H1 (cell line): ENCODE results near the gene BCL2A1. TPM values are rescaled to one million over a fixed set of nuclear protein-coding genes. Genes with fewer than 3 reads are reported as not detected.

Source experiments
- CTCF ChIA-PET: fragments of 300-600 bp; sonication (Branson Sonifier 250); formaldehyde crosslinking; loops from one replicate; lab custom pipeline; 2021; ENCODE audit not compliant: partially characterized antibody; lab: Charles Lee
- POLR2A ChIA-PET: fragments of 300-600 bp; sonication (Branson Sonifier 250); formaldehyde crosslinking; loops from one replicate; lab custom pipeline; 2021; ENCODE audit warnings: inconsistent platforms; ENCODE audit not compliant: partially characterized antibody; lab: Charles Lee
- DNase-seq, 2 experiments: peaks; one replicate each; pipeline versions ENCODE4 v3.0.0 to v3.0.0-alpha.2; 2010 to 2022; ENCODE audit warnings: low spot score in 2 of 2, low read depth in 1 of 2, mixed read lengths in 1 of 2
- FAIRE-seq: peaks from 2 replicates; lab custom pipeline; 2011; peaks lifted over from hg19 to GRCh38; lab: Jason Lieb, UNC
- H2AFZ ChIP-seq: 2 replicates; pipeline ENCODE4 v1.8.1; 2012; ENCODE audit warnings: low read length, inconsistent platforms
- H2AK5ac ChIP-seq: 2 replicates; pipeline ENCODE4 v1.6.1; 2013; ENCODE audit warnings: low read depth, low read length
- H2BK120ac ChIP-seq: replicated peaks from 2 replicates; pipeline ENCODE3; 2013; ENCODE audit warnings: low read depth, low read length, inconsistent platforms
- H2BK12ac ChIP-seq: 2 replicates; pipeline ENCODE4 v1.6.1; 2013; ENCODE audit warnings: low read depth, low read length
- H2BK15ac ChIP-seq: 2 replicates; pipeline ENCODE4 v1.6.1; 2013; ENCODE audit warnings: low read length
- H2BK20ac ChIP-seq: 2 replicates; pipeline ENCODE4 v1.6.1; 2013; ENCODE audit warnings: low read length
- H2BK5ac ChIP-seq: 2 replicates; pipeline ENCODE4 v1.6.1; 2013; ENCODE audit warnings: low read depth, low read length
- H3K14ac ChIP-seq: 2 replicates; pipeline ENCODE4 v1.6.1; 2013; ENCODE audit warnings: inconsistent platforms; ENCODE audit not compliant: insufficient read length
- H3K18ac ChIP-seq: 2 replicates; pipeline ENCODE4 v1.6.1; 2013; ENCODE audit warnings: low read length; ENCODE audit errors: extremely low read depth
- H3K23ac ChIP-seq: 2 replicates; pipeline ENCODE4 v1.6.1; 2013; ENCODE audit warnings: inconsistent platforms; ENCODE audit not compliant: insufficient read length
- H3K23me2 ChIP-seq: 2 replicates; pipeline ENCODE4 v1.6.1; 2013; ENCODE audit warnings: low read depth, low read length
- H3K27ac ChIP-seq: 2 replicates; pipeline ENCODE4 v1.6.1; 2011; ENCODE audit warnings: low read depth, low read length, inconsistent platforms
- H3K27me3 ChIP-seq, 4 experiments: replicated peaks in 1 of 4; 1 replicate in 1 of 4; 2 replicates in 3 of 4; pipeline versions ENCODE4 v1.6.1 to v1.8.1; 2011 to 2013; ENCODE audit warnings: low read length in 3 of 4, mild to moderate bottlenecking in 3 of 4, inconsistent platforms in 2 of 4, mixed read lengths in 2 of 4, moderate library complexity in 1 of 4; ENCODE audit not compliant: control insufficient read depth in 3 of 4, insufficient read depth in 3 of 4; ENCODE audit errors: extremely low read depth in 1 of 4
- H3K36me3 ChIP-seq, 4 experiments: 2 replicates each; pipeline versions ENCODE4 v1.6.1 to v1.8.1; 2011 to 2013; ENCODE audit warnings: mild to moderate bottlenecking in 4 of 4, low read length in 3 of 4, moderate library complexity in 2 of 4, control low read depth in 1 of 4, inconsistent platforms in 1 of 4; ENCODE audit not compliant: insufficient read depth in 4 of 4, control insufficient read depth in 2 of 4
- H3K4ac ChIP-seq: replicated peaks from 2 replicates; pipeline ENCODE3; 2013; ENCODE audit warnings: low read length, low read depth, mixed read lengths, inconsistent platforms; ENCODE audit not compliant: insufficient read length
- H3K4me1 ChIP-seq, 4 experiments: replicated peaks in 1 of 4; 1 replicate in 1 of 4; 2 replicates in 3 of 4; pipeline versions ENCODE4 v1.6.1 to v1.8.1; 2011 to 2013; ENCODE audit warnings: low read length in 3 of 4, inconsistent platforms in 2 of 4, mixed read lengths in 1 of 4; ENCODE audit not compliant: insufficient read depth in 4 of 4, control insufficient read depth in 3 of 4
- H3K4me2 ChIP-seq, 2 experiments: 2 replicates each; pipeline versions ENCODE4 v1.6.1 to v1.8.1; 2011 to 2013; ENCODE audit warnings: low read depth in 2 of 2, low read length in 2 of 2, control low read depth in 1 of 2, inconsistent platforms in 1 of 2, mild to moderate bottlenecking in 1 of 2; ENCODE audit not compliant: insufficient read depth in 1 of 2
- H3K4me3 ChIP-seq, 4 experiments: fragments of 200-600, 300-600 bp in 1 of 4; sonication (generic), shearing (Covaris generic), sonication (Bioruptor Twin) in 1 of 4; 2 replicates each; pipeline versions ENCODE4 v1.5.1 to v1.8.1; 2011 to 2016; ENCODE audit warnings: low read length in 4 of 4, low read depth in 3 of 4, control low read depth in 2 of 4, inconsistent platforms in 2 of 4, mild to moderate bottlenecking in 2 of 4, mixed read lengths in 1 of 4, moderate library complexity in 1 of 4; ENCODE audit not compliant: insufficient read depth in 2 of 4; ENCODE audit errors: extremely low read depth in 1 of 4
- H3K56ac ChIP-seq: replicated peaks from 2 replicates; pipeline ENCODE3; 2013; ENCODE audit warnings: low read depth, mild to moderate bottlenecking, mixed read lengths, low read length, inconsistent platforms; ENCODE audit not compliant: insufficient read length
- H3K79me1 ChIP-seq: 2 replicates; pipeline ENCODE4 v1.6.1; 2013; ENCODE audit warnings: low read depth, low read length, control low read depth
- H3K79me2 ChIP-seq, 2 experiments: 2 replicates each; pipeline versions ENCODE4 v1.6.1 to v1.8.1; 2012 to 2013; ENCODE audit warnings: low read length in 2 of 2, mild to moderate bottlenecking in 2 of 2, inconsistent platforms in 1 of 2; ENCODE audit not compliant: insufficient read depth in 2 of 2, control insufficient read depth in 1 of 2
- H3K9ac ChIP-seq, 4 experiments: replicated peaks in 1 of 4; 1 replicate in 1 of 4; 2 replicates in 3 of 4; pipeline versions ENCODE4 v1.6.1 to v1.8.1; 2011 to 2013; ENCODE audit warnings: low read depth in 3 of 4, low read length in 3 of 4, control low read depth in 2 of 4, mild to moderate bottlenecking in 2 of 4, moderate library complexity in 2 of 4, inconsistent platforms in 1 of 4; ENCODE audit errors: extremely low read depth in 1 of 4
- H3K9me3 ChIP-seq, 2 experiments: 2 replicates each; pipeline versions ENCODE4 v1.6.1 to v1.8.1; 2012 to 2013; ENCODE audit warnings: mild to moderate bottlenecking in 2 of 2, moderate library complexity in 2 of 2, control low read depth in 1 of 2, inconsistent platforms in 1 of 2, low read depth in 1 of 2, low read length in 1 of 2, mixed read lengths in 1 of 2; ENCODE audit not compliant: insufficient read depth in 2 of 2
- H4K20me1 ChIP-seq, 2 experiments: replicated peaks in 1 of 2; 2 replicates each; pipeline versions ENCODE3 to v1.8.1; 2011 to 2013; ENCODE audit warnings: inconsistent platforms in 2 of 2, low read length in 2 of 2, mild to moderate bottlenecking in 1 of 2; ENCODE audit not compliant: insufficient read depth in 2 of 2, control insufficient read depth in 1 of 2
- H4K5ac ChIP-seq: 2 replicates; pipeline ENCODE4 v1.6.1; 2013; ENCODE audit warnings: low read length, low read depth, mixed read lengths, inconsistent platforms; ENCODE audit not compliant: insufficient read length
- H4K8ac ChIP-seq: 2 replicates; pipeline ENCODE4 v1.8.0; 2013; ENCODE audit warnings: mild to moderate bottlenecking, moderate library complexity, low read length, inconsistent platforms; ENCODE audit not compliant: insufficient read depth; ENCODE audit errors: extremely low read depth
- H4K91ac ChIP-seq: replicated peaks from 2 replicates; pipeline ENCODE3; 2013; ENCODE audit warnings: low read length, mixed read lengths, inconsistent platforms; ENCODE audit not compliant: insufficient read length
- BCL11A ChIP-seq, 2 experiments: IDR thresholded peaks; one replicate each; pipeline ENCODE4 v1.6.1; 2011; ENCODE audit warnings: low read depth in 2 of 2, low read length in 2 of 2, mild to moderate bottlenecking in 2 of 2
- JUN ChIP-seq: IDR thresholded peaks from 2 replicates; pipeline ENCODE4 v1.6.1; 2011; ENCODE audit warnings: low read depth, mild to moderate bottlenecking, improper control_type of control experiment, low read length
- JUND ChIP-seq: IDR thresholded peaks from 2 replicates; pipeline ENCODE4 v1.6.1; 2011; ENCODE audit warnings: mild to moderate bottlenecking, improper control_type of control experiment, low read length
- SAP30 ChIP-seq: fragments of 300-600 bp; sonication (generic); IDR thresholded peaks from 2 replicates; pipeline ENCODE4 v1.7.1; 2012; ENCODE audit warnings: low read length, moderate library complexity, mild to moderate bottlenecking, inconsistent platforms; ENCODE audit not compliant: insufficient read depth, insufficient replicate concordance
- TAF7 ChIP-seq: optimal IDR thresholded peaks from 2 replicates; pipeline ENCODE3; 2011; ENCODE audit warnings: low read depth, mild to moderate bottlenecking, inconsistent platforms, low read length, moderate library complexity, borderline replicate concordance
- TBP ChIP-seq: IDR thresholded peaks from 2 replicates; pipeline ENCODE4 v1.6.1; 2011; ENCODE audit warnings: low read depth, low read length, improper control_type of control experiment
- TEAD4 ChIP-seq: IDR thresholded peaks from 2 replicates; pipeline ENCODE4 v1.6.1; 2012; ENCODE audit warnings: low read depth, low read length, inconsistent platforms, mixed read lengths
- YY1 ChIP-seq: IDR thresholded peaks from 2 replicates; pipeline ENCODE4 v1.6.1; 2011; ENCODE audit warnings: low read depth, mild to moderate bottlenecking, low read length
- WGBS, 2 experiments: shearing (Covaris generic) in 1 of 2; methylation state at CpG; one replicate each; pipeline versions ENCODE4 v1.1.6 to v1.1.7; 2013 to 2015; ENCODE audit warnings: low lambda C conversion rate in 2 of 2, mixed read lengths in 2 of 2, inconsistent platforms in 1 of 2, low coverage in 1 of 2, missing lambda C conversion rate in 1 of 2; ENCODE audit not compliant: insufficient replicate concordance in 2 of 2, insufficient coverage in 1 of 2, insufficient read length in 1 of 2; ENCODE audit errors: extremely low coverage in 1 of 2, missing lambda C conversion rate in 1 of 2; 5-methylcytosine and 5-hydroxymethylcytosine counted together
- polyA plus RNA-seq, 7 experiments: library from polyadenylated mRNA; depleted of rRNA in 3 of 7; stranded (reverse) in 5 of 7; unstranded in 2 of 7; fragments of >200 nt in 5 of 7; fragments of 200-250 nt in 2 of 7; gene quantifications; 1 replicate in 5 of 7; 2 replicates in 1 of 7; 4 replicates in 1 of 7; pipeline versions ENCODE4 v1.2.1 to v1.2.3, GENCODE V29; 2011 to 2013; ENCODE audit warnings: missing spikeins in 2 of 7, mixed read lengths in 2 of 7
- total RNA-seq: library from RNA; stranded (reverse); fragmentation: NEBNext Ultra II Directional; extraction: Animal tissue kit (Norgen Biotek cat#: 25700); gene quantifications from 2 replicates; pipeline ENCODE4 v1.2.1, GENCODE V29; 2021
- TF ChIP-seq, protein P1 (sequence below): IDR thresholded peaks from 2 replicates; pipeline ENCODE4 v1.6.1; 2012; ENCODE audit warnings: low read length, inconsistent platforms
- TF ChIP-seq, protein P2 (sequence below), 3 experiments: IDR thresholded peaks; 1 replicate in 2 of 3; 2 replicates in 1 of 3; pipeline versions ENCODE4 v1.5.1 to v1.6.1; 2011; ENCODE audit warnings: low read length in 3 of 3, mild to moderate bottlenecking in 3 of 3, inconsistent platforms in 2 of 3, low read depth in 1 of 3, moderate library complexity in 1 of 3; ENCODE audit not compliant: insufficient read depth in 1 of 3; ENCODE audit errors: control extremely low read depth in 1 of 3

BCL2A1 gene
- total and polyA plus RNA-seq, 2 of the 8 experiments (the other 6 are each of a cell fraction or from before 2014, with no cell fraction given) = not detected

DNA sequence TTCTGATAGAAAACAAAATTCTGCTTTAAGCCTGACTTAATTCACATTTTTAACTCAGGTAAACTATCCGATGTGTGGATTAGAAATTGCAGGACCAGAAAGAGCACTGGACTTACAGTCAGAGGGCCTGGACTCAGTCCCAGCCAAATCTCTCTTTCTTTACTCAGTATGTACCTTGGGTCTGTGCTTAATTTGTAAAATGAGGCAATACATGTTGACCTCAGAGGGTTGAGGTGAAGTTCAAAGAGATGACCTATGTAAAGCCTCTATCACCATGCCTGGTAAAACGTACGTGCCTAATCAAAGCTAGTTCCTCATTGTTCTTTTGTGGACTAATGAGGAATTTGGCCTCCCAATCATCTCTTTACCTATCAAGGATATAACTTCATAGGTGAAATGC, 1.9 kb upstream of the BCL2A1 start:
- Histone ChIP-seq H2BK5ac (no peak overlapping the region), H3K14ac (no peak overlapping the region), H4K8ac (no peak overlapping the region), H3K4me2 (no peak overlapping the region), H3K18ac (no peak overlapping the region), H3K27ac (no peak overlapping the region), H3K79me2 (no peaks in the 10 kb centered on the region), H4K20me1 (no peaks in the 10 kb centered on the region), H3K23ac (no peak overlapping the region), H3K27me3 (no peaks in the 10 kb centered on the region), H2BK12ac (no peak overlapping the region), H3K4me1 (no peaks in the 10 kb centered on the region; a peak in 1 of 7 replicates), H3K23me2 (no peaks in the 10 kb centered on the region), H4K91ac (no peak overlapping the region), H2BK20ac (no peak overlapping the region), H2BK15ac (no peak overlapping the region), H3K4ac (no peak overlapping the region), H3K9ac (no peak overlapping the region), H3K79me1 (no peaks in the 10 kb centered on the region), H3K56ac (no peak overlapping the region), H2AFZ (no peak overlapping the region), H4K5ac (no peak overlapping the region), H3K4me3 (no peak overlapping the region), H2BK120ac (no peak overlapping the region), H3K36me3 (no peaks in the 10 kb centered on the region), H3K9me3 (no peaks in the 10 kb centered on the region), H2AK5ac (no peak overlapping the region)
- 91% methylated on average over 3 of the region's 3 CpGs; no CpG with 5 or more reads in 1 of the 2 experiments for WGBS, 2 experiments
- CTCF ChIA-PET = interaction anchor here (0.9 kb wide), 1 partner anchor 20 kb away, joined by 3 read pairs; no protein-coding TSS in a partner anchor
- POLR2A ChIA-PET = no interaction called here
- FAIRE-seq (no peak), DNase-seq (no peak)
- TF ChIP-seq SAP30 (no peak), BCL11A (IDR thresholded peaks at IDR 0.05; ENCODE audit: low read depth in 2 of 2, low read length in 2 of 2) (no peak), TBP (no peak), JUND (no peak), TEAD4 (no peak), YY1 (no peak), TAF7 (no peak), JUN (no peak)
- TF ChIP-seq, protein P1, sequence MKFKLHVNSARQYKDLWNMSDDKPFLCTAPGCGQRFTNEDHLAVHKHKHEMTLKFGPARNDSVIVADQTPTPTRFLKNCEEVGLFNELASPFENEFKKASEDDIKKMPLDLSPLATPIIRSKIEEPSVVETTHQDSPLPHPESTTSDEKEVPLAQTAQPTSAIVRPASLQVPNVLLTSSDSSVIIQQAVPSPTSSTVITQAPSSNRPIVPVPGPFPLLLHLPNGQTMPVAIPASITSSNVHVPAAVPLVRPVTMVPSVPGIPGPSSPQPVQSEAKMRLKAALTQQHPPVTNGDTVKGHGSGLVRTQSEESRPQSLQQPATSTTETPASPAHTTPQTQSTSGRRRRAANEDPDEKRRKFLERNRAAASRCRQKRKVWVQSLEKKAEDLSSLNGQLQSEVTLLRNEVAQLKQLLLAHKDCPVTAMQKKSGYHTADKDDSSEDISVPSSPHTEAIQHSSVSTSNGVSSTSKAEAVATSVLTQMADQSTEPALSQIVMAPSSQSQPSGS = no peak
- TF ChIP-seq, protein P2, sequence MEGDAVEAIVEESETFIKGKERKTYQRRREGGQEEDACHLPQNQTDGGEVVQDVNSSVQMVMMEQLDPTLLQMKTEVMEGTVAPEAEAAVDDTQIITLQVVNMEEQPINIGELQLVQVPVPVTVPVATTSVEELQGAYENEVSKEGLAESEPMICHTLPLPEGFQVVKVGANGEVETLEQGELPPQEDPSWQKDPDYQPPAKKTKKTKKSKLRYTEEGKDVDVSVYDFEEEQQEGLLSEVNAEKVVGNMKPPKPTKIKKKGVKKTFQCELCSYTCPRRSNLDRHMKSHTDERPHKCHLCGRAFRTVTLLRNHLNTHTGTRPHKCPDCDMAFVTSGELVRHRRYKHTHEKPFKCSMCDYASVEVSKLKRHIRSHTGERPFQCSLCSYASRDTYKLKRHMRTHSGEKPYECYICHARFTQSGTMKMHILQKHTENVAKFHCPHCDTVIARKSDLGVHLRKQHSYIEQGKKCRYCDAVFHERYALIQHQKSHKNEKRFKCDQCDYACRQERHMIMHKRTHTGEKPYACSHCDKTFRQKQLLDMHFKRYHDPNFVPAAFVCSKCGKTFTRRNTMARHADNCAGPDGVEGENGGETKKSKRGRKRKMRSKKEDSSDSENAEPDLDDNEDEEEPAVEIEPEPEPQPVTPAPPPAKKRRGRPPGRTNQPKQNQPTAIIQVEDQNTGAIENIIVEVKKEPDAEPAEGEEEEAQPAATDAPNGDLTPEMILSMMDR (IDR thresholded peaks at IDR 0.05; ENCODE audit: control extremely low read depth in 1 of 3, insufficient read depth in 1 of 3, low read depth in 1 of 3, low read length in 3 of 3) = no peak
